ENCODE measurements around the gene CLDN3.
"Not testable (repeated sequence)": the region's sequence is repeated elsewhere in the genome, so short reads cannot be mapped to it uniquely, and the experiment has no call there.

CLDN3 gene

GRCh38 chr7:73736885-73737284 is 33.2 kb downstream of the CLDN3 start:
- no peak for DNase-seq (ENCODE audit: low spot score)

GRCh38 chr7:73735528-73735905 is 34.6 kb downstream of the CLDN3 start:
- DNase-seq (ENCODE audit: low spot score): no peak

- peak; percentile 84 for DNase-seq (ENCODE audit: low spot score)
These were observed 35.2 kb downstream of the CLDN3 start for GRCh38 chr7:73734619-73735527.

- DNase-seq (ENCODE audit: low spot score): no peak
These were observed 37.7 kb downstream of the CLDN3 start for GRCh38 chr7:73732397-73732796.

GRCh38 chr7:73730485-73730884 is 39.6 kb downstream of the CLDN3 start:
- no peak for DNase-seq (ENCODE audit: low spot score)

GRCh38 chr7:73728551-73728950 is 41.5 kb downstream of the CLDN3 start:
- DNase-seq (ENCODE audit: low spot score): no peak

GRCh38 chr7:73727952-73728351 is 42.1 kb downstream of the CLDN3 start:
- no peak for DNase-seq (ENCODE audit: low spot score)

GRCh38 chr7:73726083-73726466 is 44.0 kb downstream of the CLDN3 start:
- DNase-seq (ENCODE audit: low spot score): no peak

GRCh38 chr7:73723813-73724212 is 46.3 kb downstream of the CLDN3 start:
- DNase-seq (ENCODE audit: low spot score): no peak

- no peak for DNase-seq (ENCODE audit: low spot score)
These were observed 47.3 kb downstream of the CLDN3 start for GRCh38 chr7:73722785-73723184.

GRCh38 chr7:73722182-73722581 is 47.9 kb downstream of the CLDN3 start:
- not testable (repeated sequence) for DNase-seq (ENCODE audit: low spot score)

- DNase-seq (ENCODE audit: low spot score): no peak
These were observed 48.7 kb downstream of the CLDN3 start for GRCh38 chr7:73721377-73721817.

- not testable (repeated sequence) for DNase-seq (ENCODE audit: low spot score)
These were observed 49.6 kb downstream of the CLDN3 start for GRCh38 chr7:73720443-73720842.

GRCh38 chr7:73719806-73720169 is 50.3 kb downstream of the CLDN3 start:
- no peak for DNase-seq (ENCODE audit: low spot score)

Measured in kidney capillary endothelial cell (primary cell).